Keratinocyte (primary cell): ENCODE data around the gene NBL1.

Source experiments
- EZH2 ChIP-seq: IDR thresholded peaks from one replicate; pipeline ENCODE4 v1.6.1; 2012; ENCODE audit warnings: inconsistent platforms, mild to moderate bottlenecking, low read length, moderate library complexity
- TF ChIP-seq, protein P1 (sequence below), 3 experiments: IDR thresholded peaks in 1 of 3; conservative IDR thresholded peaks in 1 of 3; optimal IDR thresholded peaks in 1 of 3; 2 replicates in 2 of 3; 3 replicates in 1 of 3; pipeline versions ENCODE3 to v1.5.1; 2011; ENCODE audit warnings: low read length in 3 of 3, mild to moderate bottlenecking in 3 of 3, moderate library complexity in 2 of 3, control low read depth in 1 of 3, inconsistent platforms in 1 of 3; ENCODE audit not compliant: insufficient read depth in 2 of 3; ENCODE audit errors: extremely low read depth in 1 of 3

DNA sequence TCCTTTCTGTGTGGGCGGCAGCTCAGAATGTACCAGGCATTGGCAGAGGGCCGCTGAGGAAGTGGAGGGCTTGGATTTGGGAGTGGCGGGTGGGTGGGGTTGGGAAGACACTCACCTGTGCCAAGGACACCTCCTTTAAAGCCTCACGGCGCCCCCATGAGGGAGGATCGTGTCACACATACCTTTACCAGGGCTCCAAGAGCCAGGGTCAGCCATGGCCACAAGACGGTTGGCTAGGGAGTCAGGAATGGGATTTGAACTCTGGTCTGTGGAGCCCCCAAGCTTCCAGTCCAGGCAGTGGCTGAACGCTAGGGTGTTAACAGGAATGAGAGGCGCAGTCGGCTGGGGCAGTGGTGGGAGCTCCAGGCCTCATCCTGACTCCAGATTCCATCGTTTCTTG, 4.6 kb downstream of the NBL1 start:
- TF ChIP-seq, protein P1, sequence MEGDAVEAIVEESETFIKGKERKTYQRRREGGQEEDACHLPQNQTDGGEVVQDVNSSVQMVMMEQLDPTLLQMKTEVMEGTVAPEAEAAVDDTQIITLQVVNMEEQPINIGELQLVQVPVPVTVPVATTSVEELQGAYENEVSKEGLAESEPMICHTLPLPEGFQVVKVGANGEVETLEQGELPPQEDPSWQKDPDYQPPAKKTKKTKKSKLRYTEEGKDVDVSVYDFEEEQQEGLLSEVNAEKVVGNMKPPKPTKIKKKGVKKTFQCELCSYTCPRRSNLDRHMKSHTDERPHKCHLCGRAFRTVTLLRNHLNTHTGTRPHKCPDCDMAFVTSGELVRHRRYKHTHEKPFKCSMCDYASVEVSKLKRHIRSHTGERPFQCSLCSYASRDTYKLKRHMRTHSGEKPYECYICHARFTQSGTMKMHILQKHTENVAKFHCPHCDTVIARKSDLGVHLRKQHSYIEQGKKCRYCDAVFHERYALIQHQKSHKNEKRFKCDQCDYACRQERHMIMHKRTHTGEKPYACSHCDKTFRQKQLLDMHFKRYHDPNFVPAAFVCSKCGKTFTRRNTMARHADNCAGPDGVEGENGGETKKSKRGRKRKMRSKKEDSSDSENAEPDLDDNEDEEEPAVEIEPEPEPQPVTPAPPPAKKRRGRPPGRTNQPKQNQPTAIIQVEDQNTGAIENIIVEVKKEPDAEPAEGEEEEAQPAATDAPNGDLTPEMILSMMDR (optimal IDR thresholded peaks at IDR 0.05 in 1 of 3, IDR thresholded peaks at IDR 0.05 in 1 of 3, conservative IDR thresholded peaks at IDR 0.05 in 1 of 3; ENCODE audit: extremely low read depth in 1 of 3, insufficient read depth in 2 of 3, low read length in 3 of 3) = peak; percentile 42 to 75 (median 60)
- TF ChIP-seq EZH2 = no peak
